GM19455 (cell line): ENCODE results near the gene SRPRB.

Source experiments
- ATAC-seq: cut with Tn5 transposase; IDR thresholded peaks from one replicate; pipeline ENCODE4 v1.9.1; 2021; ENCODE audit not compliant: unreplicated experiment

SRPRB gene

DNA sequence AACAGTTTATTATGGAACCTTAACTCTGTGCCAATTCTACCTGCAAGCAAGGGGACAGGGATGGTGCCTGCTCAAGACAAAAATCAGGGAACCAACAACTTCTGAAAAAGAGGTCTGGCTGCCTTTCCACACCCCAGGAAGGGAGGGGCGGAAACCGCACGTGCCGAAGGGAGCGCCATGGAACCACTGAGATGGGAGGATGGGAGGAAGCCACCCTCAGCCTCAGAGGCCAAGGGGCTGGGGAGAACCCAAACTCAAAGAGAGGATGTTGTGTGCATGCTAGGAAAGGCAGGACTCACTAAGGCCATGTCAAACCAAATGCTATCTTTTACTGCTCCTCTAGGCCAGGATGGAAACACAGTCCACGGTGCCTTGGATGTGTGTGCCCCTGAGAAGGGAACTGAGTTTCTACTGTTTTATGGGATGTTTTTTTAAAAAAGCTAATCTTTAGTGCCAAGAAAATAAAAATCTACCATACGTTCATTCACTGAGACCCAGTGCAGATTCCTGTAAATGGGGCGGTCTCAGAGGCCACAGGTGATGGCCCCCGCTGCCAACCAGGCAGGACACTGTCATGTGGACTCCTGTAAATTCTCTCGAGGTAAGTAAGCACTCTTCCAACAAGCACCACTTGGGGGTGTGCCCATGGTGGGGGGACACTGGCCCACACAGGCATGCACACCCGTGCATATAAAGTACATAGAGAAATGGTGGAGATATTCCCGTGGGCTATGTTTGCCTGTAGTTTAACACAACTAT is 20.5 kb downstream of the SRPRB start:
- no peak for ATAC-seq

DNA sequence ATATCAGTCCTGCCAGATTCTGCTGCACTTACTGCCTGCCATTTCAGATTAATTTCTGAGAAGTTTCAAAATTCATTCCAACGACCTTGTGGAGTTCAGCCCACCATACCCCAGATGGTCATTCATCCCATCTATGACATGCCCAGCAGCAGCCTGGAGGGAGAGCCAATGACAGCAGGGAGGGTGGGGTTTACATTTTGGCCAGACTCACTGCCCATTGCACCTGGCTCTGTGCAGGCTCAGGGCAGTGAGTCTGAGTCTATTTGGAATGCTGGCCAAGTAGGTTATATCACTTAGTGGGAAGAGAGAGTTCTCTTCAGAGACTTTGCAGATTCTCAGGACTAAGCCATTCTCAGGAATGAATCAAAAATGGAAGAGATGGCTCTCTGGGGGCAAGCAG is 21.5 kb downstream of the SRPRB start:
- ATAC-seq = no peak

DNA sequence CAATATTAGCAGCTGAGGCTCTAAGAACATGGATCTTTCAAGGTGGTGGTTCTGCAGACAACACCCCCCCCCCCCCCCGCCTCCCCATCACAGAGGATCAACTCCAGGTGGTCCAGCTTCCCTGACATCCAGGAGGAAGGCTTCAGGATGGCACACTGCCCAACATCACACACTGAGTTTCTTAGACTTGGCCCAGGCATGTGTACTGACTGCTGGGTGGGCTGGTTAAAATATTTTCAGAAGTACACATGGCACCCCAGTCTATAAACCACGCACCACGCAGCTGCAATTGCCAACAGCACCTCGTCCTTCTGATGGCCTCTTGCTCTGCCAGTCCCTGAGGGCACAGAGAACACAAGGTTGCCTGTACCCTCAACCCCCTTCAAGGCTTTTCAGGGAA is 22.1 kb downstream of the SRPRB start:
- no peak for ATAC-seq

DNA sequence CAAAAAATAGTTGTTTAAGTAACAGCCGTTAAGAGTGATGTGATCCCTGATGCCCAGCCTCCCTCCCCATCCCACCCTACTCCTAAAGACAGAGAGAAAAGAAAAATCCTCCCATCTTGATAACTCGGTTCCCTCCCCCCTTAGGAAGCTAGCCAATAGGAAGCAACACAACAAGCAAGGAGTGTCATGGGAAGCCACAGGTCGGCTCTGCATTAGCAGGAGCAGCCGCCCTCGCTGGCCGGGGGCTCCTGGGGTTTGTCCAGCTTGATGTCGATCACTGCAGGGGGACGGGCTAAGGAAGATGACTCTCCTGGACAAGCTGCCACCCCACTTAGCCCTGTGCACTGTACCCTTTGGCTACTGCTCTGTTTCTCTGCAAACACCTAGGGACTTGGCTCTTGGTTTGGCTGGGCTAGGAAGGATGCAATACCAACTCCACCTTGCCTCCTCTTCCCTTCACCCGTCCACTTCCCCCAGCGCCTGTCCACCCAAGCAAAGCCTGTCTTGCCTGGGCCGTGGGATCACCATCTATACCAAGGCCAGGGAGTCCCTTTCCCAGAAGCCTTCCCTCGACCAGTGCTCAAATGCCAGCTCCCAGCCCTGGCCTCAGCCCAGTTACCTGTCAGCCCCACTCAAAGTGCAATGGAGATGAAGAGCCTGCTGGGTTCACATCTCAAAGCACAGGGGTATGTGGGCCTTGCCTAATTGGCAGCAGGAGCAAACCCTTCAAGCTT is 23.1 kb downstream of the SRPRB start:
- ATAC-seq = no peak

DNA sequence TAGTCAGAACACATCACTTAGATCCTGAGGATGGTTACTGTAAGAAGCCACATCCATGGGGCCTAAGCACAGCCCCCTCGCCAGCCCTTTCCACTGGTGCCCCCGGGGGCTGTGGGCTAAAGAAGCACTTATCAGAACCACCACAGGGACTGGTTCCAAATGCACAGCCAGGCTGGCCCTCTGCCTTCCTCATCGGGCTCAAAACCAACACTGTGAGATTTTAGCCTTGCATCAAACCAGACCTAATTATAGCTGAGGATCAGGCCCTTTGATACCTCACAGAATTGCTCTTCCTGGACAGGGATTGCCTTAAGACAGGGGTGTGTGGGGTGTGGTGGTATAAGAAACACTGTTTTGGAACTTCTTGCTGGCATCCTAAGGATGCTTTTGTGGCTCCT is 23.7 kb downstream of the SRPRB start:
- ATAC-seq = no peak

- ATAC-seq = no peak
Observed at GRCh38 chr3:133830071-133830470, 24.5 kb downstream of the SRPRB start.

DNA sequence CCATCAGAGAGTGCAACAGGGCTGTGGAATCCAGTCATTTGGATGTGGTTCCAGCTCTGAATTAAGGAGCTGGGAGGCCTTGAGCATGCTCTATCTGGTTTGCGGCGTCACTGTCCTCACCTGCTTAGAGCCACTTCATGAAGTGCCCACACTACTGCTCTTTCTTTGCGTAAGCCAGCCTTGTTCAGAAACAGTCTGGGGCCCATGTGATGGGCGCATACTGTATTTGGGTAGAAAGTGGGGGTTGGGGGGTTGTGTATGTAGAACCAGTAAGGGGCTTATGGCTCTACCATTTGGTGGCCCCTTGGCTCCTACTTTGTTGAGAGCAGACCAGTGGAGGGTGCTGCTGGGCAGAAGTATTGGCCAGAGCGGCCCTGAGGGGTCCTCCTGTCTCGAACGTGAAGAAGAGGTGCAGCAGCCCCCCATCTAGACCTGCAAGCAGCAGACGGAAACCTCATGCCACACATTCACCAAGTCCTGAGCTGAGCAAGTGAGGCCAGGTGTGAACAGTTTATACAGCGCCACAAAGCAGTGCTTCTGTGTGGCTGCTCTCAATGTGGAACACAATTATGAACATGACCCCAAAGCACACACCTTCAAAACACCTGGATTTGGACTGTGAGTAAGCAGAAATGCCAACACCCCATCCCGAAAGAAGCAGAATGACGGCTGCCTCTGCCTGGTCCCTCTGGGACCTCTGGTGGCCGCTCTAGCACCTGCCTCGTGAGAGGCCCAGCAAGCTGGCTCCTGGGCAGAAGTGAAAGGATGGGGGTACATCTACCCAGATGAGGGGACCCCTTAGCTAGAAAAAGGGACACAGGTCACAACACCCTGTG is 26.6 kb downstream of the SRPRB start:
- ATAC-seq = no peak

DNA sequence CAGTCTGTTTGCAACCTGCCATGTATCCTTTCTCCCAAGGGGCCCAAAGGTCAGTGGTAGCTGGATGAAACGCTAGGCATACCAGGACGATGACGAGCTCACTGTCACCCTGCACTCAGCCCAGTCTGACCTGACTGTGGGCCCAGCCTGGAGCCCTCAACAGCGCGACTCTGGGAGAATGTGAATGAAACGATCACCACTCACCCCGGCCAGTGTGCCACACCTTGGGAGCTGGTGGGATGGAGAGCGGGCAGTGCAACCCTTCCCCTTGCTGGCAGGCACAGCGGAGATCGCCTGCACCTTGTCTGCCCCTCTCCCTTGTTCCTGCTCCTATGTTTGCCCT is 27.2 kb downstream of the SRPRB start:
- no peak for ATAC-seq

DNA sequence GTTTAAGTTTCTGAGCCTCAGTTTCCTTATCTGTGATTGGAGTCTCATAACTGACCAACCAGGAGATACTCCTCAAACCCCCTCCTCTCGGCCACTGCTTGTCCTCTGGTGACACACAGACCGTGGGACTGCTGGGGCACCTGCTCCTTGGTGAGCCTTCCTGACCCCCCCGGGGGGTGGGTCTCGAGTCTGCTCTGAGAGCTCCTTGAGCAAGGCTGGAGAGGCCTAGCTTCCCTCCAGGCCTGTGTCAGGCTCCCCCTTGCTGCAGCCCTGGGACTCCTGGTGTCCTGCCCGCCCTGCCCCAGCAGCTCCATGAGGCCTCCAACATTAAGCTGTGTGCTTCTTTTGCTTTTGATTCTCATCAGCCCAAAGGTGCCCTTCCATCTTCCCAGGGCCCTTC is 27.7 kb downstream of the SRPRB start:
- ATAC-seq = no peak

GRCh38 chr3:133833880-133834620 is 28.4 kb downstream of the SRPRB start:
- ATAC-seq = no peak

DNA sequence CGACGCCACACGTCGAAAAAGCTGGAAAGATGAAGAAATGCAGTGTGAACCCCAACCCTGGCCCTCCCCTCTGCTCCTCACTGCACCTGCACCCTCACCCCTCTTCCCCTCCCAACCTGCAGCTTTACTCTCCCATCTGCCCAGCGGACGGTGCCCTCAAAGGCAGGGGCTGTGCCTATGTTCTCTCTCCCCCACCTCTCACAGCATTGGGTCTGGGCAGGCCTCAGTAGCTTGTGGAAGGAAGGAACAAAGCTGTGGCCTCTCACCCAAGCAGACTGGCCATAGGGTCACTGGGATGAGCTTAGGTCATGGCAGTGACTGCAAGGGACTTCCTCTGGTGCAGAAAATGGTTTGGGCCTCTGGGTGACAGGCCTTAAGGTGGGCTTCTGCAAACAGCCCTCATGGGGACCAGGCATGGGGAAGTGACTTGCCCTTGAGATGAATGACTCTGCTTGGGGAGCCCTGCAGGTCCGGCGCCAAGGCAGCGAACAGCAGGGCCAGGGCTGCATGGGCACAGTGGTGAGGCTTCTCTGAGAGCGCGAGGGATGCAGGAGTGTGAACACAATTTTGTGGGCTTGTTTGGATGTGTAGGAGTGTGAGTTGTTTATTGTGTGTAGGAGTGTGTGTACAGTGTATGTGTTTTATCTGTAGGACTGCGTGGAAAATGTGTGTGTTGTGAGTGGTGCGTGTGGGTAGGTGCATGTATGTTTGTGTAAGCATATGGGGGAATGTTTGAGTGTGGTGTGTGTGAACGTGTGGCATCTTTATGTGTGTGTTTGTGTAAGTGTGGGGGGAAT is 29.2 kb downstream of the SRPRB start:
- no peak for ATAC-seq

DNA sequence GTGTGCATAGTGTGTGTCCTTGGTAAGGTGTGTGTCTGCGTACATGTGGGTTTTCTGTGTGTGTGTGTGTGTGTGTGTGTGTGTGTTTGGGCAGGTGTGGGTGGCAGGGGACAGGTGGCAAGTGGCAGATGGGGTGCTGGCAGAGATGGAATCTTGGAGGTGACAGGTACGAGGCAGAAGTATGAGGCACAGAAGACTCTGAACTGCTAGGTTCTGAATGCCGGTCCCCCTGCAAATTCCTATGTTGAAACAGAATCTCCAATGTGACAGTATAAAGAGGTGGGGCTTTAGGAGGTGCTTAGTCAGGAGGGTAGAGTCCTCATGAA is 29.8 kb downstream of the SRPRB start:
- no peak for ATAC-seq

DNA sequence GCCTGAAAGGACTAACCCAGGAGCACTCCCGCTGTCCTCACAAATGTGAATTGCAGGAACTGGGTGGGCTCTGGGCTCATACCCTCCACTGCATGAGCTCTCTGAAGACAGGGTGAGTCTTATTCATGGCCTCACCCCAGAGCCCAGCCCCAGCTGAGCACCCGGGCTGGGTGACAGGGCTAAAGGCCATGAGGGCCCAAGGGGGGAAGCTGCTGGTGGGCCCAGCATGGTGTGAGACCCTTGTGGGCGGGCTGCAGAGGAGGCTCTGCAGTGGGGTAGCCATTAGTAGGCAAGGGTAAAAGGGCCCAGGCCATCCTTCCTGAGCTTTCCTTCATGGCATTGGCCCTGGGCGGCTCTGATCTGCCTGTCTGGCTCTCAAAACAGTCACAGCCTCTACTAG is 30.3 kb downstream of the SRPRB start:
- ATAC-seq = no peak

- no peak for ATAC-seq
Observed at GRCh38 chr3:133836497-133837158, 31.0 kb downstream of the SRPRB start.

DNA sequence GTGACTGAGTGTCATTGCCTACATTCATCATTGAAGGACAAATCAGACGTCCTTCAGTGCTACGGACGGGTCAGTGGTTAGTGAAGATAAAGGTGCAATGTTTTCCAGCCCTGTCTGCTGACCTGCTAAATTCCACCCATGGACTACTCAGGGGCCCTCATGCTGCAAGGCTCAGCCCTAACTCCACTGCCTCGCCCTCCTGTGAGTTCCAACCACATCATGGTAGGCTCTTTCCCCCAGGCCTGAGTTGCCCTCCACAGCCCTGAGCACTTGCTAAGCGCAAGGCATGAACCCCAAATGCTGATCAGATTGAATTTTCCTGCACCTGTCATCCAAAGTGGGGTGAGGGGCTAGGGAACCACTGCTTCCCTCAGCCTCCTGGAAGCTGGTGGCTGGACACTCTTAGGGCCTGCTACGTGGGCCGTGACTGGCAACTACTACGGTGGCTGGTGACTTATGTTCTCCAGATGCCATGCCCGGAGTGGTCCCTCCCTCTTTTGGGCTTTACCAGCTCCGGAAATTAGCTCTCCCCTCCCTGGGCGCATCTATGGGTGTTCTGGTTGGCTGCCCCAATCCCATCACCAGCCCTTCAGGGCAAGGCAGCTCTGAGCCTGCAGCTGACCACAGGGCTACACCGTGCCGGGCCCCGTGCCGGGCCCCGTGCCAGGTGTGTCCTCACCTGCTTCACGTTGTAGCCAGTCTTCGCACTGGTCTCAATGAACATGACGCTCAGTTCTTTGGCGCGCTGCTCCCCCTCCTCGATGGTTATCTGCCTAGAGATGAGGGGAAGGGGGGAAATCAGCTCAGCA is 32.1 kb downstream of the SRPRB start:
- no peak for ATAC-seq

GRCh38 chr3:133838296-133838789 is 32.7 kb downstream of the SRPRB start:
- no peak for ATAC-seq

DNA sequence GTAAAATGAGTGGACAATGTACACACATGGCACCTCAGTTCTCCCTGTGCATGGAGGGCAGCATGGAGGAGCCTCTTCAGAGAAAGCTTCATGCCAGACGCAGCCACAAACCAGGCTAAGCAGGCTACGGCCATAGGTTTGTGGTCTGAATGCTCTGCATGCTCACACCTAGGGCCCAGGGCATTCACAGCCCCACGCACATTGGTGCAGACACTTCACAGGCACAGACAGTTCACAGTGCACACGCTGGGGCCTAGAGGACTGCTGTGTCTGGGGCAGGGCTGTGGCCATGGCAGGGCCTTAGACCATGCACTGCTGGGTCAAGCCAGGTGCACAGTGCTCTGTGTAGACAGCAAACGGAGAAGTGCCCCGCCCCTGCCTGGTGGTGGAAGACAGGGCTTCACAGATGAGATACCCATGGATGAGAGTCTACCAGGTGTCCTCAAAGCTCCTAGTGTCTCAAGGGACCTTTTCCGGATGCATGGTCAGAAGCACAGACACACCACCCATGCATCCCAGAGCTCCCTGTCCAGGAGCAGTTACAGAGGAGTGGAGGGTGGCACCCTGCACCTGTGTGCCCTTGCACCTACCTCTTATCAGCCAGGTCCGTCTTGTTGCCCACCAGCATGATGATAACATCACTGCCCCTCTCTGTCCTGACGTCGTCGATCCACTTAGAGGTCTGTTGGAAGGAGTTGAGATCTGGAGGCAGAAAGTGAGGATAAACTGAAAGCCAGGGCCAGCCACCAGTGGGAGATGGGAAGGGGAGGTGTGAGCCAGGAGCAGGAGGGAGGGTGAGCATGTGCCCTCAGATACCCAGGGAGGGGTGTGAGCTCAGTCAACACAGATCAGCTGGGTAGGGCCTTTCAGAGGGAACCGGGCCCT is 33.5 kb downstream of the SRPRB start:
- ATAC-seq = no peak
